ENCODE results near the gene PHTF1. TPM values are rescaled to one million over a fixed set of nuclear protein-coding genes. Genes with fewer than 3 reads are reported as not detected.
"Not testable (repeated sequence)": the region's sequence is repeated elsewhere in the genome, so short reads cannot be mapped to it uniquely, and the experiment has no call there.

The PHTF1 gene
- total and polyA plus RNA-seq, 7 donors, result 2.4 to 22.7 (median 11.9) TPM

GRCh38 chr1:113744114-113744513 is 15.2 kb downstream of the PHTF1 start:
- Histone ChIP-seq H3K27ac (no peak overlapping the region), H3K36me3 (peaks cover 0 to 10% (median 0%) of the 10 kb centered on the region in 4 donors), H3K4me3 (no peak overlapping the region), H3K4me1 (peaks cover 0 to 6% (median 2%) of the 10 kb centered on the region in 4 donors), H3K9me3 (no peaks in the 10 kb centered on the region), H3K27me3 (no peaks in the 10 kb centered on the region)
- 91 to 94% methylated on average over 1 of the region's 1 CpG for WGBS, 2 donors
- DNase-seq, result no peak
- intact Hi-C loops (cut with DNase I), result no loop called here
- TF ChIP-seq EP300 (IDR thresholded peaks at IDR 0.05), result no peak
- no peak for TF ChIP-seq POLR2A (IDR thresholded peaks at IDR 0.05)
- TF ChIP-seq POLR2AphosphoS5 (IDR thresholded peaks at IDR 0.05), result no peak
- TF ChIP-seq, protein P1, sequence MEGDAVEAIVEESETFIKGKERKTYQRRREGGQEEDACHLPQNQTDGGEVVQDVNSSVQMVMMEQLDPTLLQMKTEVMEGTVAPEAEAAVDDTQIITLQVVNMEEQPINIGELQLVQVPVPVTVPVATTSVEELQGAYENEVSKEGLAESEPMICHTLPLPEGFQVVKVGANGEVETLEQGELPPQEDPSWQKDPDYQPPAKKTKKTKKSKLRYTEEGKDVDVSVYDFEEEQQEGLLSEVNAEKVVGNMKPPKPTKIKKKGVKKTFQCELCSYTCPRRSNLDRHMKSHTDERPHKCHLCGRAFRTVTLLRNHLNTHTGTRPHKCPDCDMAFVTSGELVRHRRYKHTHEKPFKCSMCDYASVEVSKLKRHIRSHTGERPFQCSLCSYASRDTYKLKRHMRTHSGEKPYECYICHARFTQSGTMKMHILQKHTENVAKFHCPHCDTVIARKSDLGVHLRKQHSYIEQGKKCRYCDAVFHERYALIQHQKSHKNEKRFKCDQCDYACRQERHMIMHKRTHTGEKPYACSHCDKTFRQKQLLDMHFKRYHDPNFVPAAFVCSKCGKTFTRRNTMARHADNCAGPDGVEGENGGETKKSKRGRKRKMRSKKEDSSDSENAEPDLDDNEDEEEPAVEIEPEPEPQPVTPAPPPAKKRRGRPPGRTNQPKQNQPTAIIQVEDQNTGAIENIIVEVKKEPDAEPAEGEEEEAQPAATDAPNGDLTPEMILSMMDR (IDR thresholded peaks at IDR 0.05), result no peak

- no peaks in the 10 kb centered on the region for H3K9me3 ChIP-seq
- TF ChIP-seq POLR2A (IDR thresholded peaks at IDR 0.05) (no peak), EP300 (IDR thresholded peaks at IDR 0.05) (no peak)
- H3K4me3 ChIP-seq, result no peak overlapping the region
- no peaks in the 10 kb centered on the region for H3K27me3 ChIP-seq
- intact Hi-C loops (cut with DNase I), result no loop called here
- 67 to 72% methylated on average over 5 of the region's 5 CpGs for whole genome bisulfite sequencing, 2 donors
- H3K36me3 ChIP-seq, result peaks cover 0 to 19% (median 0%) of the 10 kb centered on the region in 4 donors
- no peak overlapping the region for H3K27ac ChIP-seq
- no peak for DNase-seq
- peaks cover 0 to 6% (median under 1%) of the 10 kb centered on the region in 4 donors for H3K4me1 ChIP-seq
These were observed 16.8 kb downstream of the PHTF1 start for GRCh38 chr1:113742515-113742914.

- TF ChIP-seq, protein P1 (IDR thresholded peaks at IDR 0.05), result no peak
- DNase-seq, result no peak
- H3K4me3 ChIP-seq, result no peak overlapping the region
- H3K4me1 ChIP-seq, result no peaks in the 10 kb centered on the region
- H3K9me3 ChIP-seq, result no peaks in the 10 kb centered on the region
- peaks cover 0 to 51% (median 5%) of the 10 kb centered on the region in 4 donors for H3K36me3 ChIP-seq
- 93 to 94% methylated on average over 2 of the region's 2 CpGs for WGBS, 2 donors
- intact Hi-C loops (cut with DNase I), result no loop called here
- H3K27me3 ChIP-seq, result no peaks in the 10 kb centered on the region
- H3K27ac ChIP-seq, result no peak overlapping the region
These were observed 24.8 kb downstream of the PHTF1 start for GRCh38 chr1:113734357-113735055.

- Histone ChIP-seq H3K4me1 (no peaks in the 10 kb centered on the region), H3K27ac (no peak overlapping the region), H3K9me3 (no peaks in the 10 kb centered on the region), H3K36me3 (peaks cover 0 to 50% (median 5%) of the 10 kb centered on the region in 4 donors), H3K4me3 (no peak overlapping the region), H3K27me3 (no peaks in the 10 kb centered on the region)
- TF ChIP-seq POLR2A (IDR thresholded peaks at IDR 0.05), result no peak
- TF ChIP-seq EP300 (IDR thresholded peaks at IDR 0.05), result no peak
- no peak for TF ChIP-seq POLR2AphosphoS5 (IDR thresholded peaks at IDR 0.05)
- TF ChIP-seq, protein P1 (IDR thresholded peaks at IDR 0.05), result no peak
- WGBS, 2 donors, result 87 to 93% methylated on average over 5 of the region's 5 CpGs
- DNase-seq, result no peak
- intact Hi-C loops (cut with DNase I), result no loop called here
These were observed 26.5 kb downstream of the PHTF1 start for GRCh38 chr1:113732802-113733201.

GRCh38 chr1:113721010-113721409 is 38.3 kb downstream of the PHTF1 start:
- H3K4me1 ChIP-seq, result no peaks in the 10 kb centered on the region
- TF ChIP-seq, protein P1 (IDR thresholded peaks at IDR 0.05), result no peak
- no peak for TF ChIP-seq EP300 (IDR thresholded peaks at IDR 0.05)
- TF ChIP-seq POLR2A (IDR thresholded peaks at IDR 0.05), result no peak
- no peak for TF ChIP-seq POLR2AphosphoS5 (IDR thresholded peaks at IDR 0.05)
- intact Hi-C loops (cut with DNase I), result no loop called here
- 99% methylated on average over 2 of the region's 2 CpGs for WGBS, 2 donors
- no peak overlapping the region for H3K4me3 ChIP-seq
- H3K27me3 ChIP-seq, result no peaks in the 10 kb centered on the region
- DNase-seq, result no peak
- peaks cover 0 to 46% (median 7%) of the 10 kb centered on the region in 4 donors for H3K36me3 ChIP-seq
- peaks cover 0 to 3% (median 0%) of the 10 kb centered on the region in 4 donors for H3K9me3 ChIP-seq
- H3K27ac ChIP-seq, result no peak overlapping the region

GRCh38 chr1:113718621-113719020 is 40.7 kb downstream of the PHTF1 start:
- H3K4me3 ChIP-seq; H3K4me1 ChIP-seq; H3K9me3 ChIP-seq; intact Hi-C loops (cut with DNase I); H3K27me3 ChIP-seq; H3K27ac ChIP-seq; DNase-seq: not testable (repeated sequence)
- 97 to 98% methylated on average over 5 of the region's 5 CpGs for WGBS, 2 donors
- peaks cover 0 to 32% (median 5%) of the 10 kb centered on the region in 4 donors for H3K36me3 ChIP-seq

- intact Hi-C loops (cut with DNase I); H3K27ac ChIP-seq; H3K4me3 ChIP-seq; H3K27me3 ChIP-seq; H3K9me3 ChIP-seq; DNase-seq; H3K4me1 ChIP-seq: not testable (repeated sequence)
- 95 to 98% methylated on average over 6 of the region's 6 CpGs for WGBS, 2 donors
- H3K36me3 ChIP-seq, result peaks cover 0 to 30% (median 5%) of the 10 kb centered on the region in 4 donors
These were observed 41.8 kb downstream of the PHTF1 start for GRCh38 chr1:113717506-113717905.
